GM19351 (cell line): ENCODE data around the gene CFAP92.

Source experiments
- ATAC-seq: cut with Tn5 transposase; IDR thresholded peaks from one replicate; pipeline ENCODE4 v1.9.1; 2021; ENCODE audit warnings: mild to moderate bottlenecking, moderate library complexity; ENCODE audit not compliant: unreplicated experiment

Gene CFAP92

GRCh38 chr3:128993461-128994172 is at the start of gene CFAP92:
Gene CFAP92 (minus strand): TSS chr3:128994076. CDS start chr3:128993304, 772 bp downstream.
- peak; percentile 93 for ATAC-seq

- ATAC-seq, result no peak
These were observed 46.9 kb upstream of the CFAP92 start for GRCh38 chr3:129040579-129041300.

- ATAC-seq, result no peak
These were observed 46.1 kb upstream of the CFAP92 start for GRCh38 chr3:129040039-129040336.

- ATAC-seq, result no peak
These were observed 45.6 kb upstream of the CFAP92 start for GRCh38 chr3:129039271-129040038.

GRCh38 chr3:129038121-129038855 is 44.4 kb upstream of the CFAP92 start:
- ATAC-seq, result no peak

- no peak for ATAC-seq
These were observed 43.2 kb upstream of the CFAP92 start for GRCh38 chr3:129037093-129037419.

GRCh38 chr3:129036222-129037092 is 42.6 kb upstream of the CFAP92 start:
- ATAC-seq, result no peak

GRCh38 chr3:129035360-129036221 is 41.7 kb upstream of the CFAP92 start:
- ATAC-seq, result no peak

- ATAC-seq, result no peak
These were observed 40.8 kb upstream of the CFAP92 start for GRCh38 chr3:129034642-129035041.

- no peak for ATAC-seq
These were observed 39.9 kb upstream of the CFAP92 start for GRCh38 chr3:129033633-129034321.

GRCh38 chr3:129033151-129033550 is 39.3 kb upstream of the CFAP92 start:
- ATAC-seq, result no peak

GRCh38 chr3:129032716-129033115 is 38.8 kb upstream of the CFAP92 start:
- no peak for ATAC-seq

- ATAC-seq, result no peak
These were observed 37.8 kb upstream of the CFAP92 start for GRCh38 chr3:129031476-129032215.

GRCh38 chr3:129030611-129031010 is 36.7 kb upstream of the CFAP92 start:
- no peak for ATAC-seq

GRCh38 chr3:129028866-129029265 is 35.0 kb upstream of the CFAP92 start:
- ATAC-seq, result no peak

GRCh38 chr3:129027544-129027880 is 33.6 kb upstream of the CFAP92 start:
- no peak for ATAC-seq

- peak; percentile 100 for ATAC-seq
These were observed 33.1 kb upstream of the CFAP92 start for GRCh38 chr3:129026728-129027543.
